Smooth muscle cell of the brain vasculature (primary cell): ENCODE data around the gene IFI6.

Experiments used
- DNase-seq: peaks from one replicate; pipeline ENCODE4 v3.0.0-alpha.2; 2012; ENCODE audit warnings: low read depth, low spot score

The IFI6 gene

DNA sequence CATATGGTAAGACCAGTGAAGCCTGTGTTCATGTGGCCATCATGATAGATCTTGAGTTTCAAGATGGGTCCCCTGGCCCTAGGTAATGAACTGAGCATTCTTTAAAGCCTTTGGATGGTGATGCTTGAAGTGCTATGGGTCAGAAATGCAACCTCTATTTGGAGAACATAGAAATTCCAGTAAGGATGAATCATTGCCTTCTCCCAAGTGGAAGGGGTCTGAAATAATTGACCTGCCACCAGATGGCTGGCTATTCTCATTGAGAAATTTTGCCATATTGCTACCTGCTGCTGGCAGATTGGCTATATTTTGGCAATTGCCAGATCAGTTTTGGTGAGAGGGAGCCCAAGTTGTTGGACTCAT lies 739 bp upstream of the IFI6 start:
- DNase-seq = no peak

DNA sequence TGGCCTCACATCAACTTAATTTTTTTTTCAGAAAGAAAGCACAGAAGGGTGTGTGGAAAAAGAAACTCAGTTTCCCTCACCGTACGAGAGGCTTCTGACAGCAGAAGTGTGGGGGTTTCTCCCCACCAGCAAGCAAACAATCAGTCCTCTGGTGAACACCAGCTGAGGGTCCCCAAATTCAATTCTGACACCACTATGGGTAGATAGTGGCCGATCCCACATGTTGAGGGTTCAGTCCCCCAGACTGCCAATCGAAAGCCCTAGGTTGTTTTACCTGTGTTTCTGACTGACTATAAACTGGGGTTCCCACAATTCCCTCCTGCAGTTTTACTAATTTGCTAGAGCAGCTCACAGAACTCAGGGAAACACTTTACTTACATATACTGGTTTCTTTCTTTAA lies 2.1 kb downstream of the IFI6 start:
- no peak for DNase-seq

DNA sequence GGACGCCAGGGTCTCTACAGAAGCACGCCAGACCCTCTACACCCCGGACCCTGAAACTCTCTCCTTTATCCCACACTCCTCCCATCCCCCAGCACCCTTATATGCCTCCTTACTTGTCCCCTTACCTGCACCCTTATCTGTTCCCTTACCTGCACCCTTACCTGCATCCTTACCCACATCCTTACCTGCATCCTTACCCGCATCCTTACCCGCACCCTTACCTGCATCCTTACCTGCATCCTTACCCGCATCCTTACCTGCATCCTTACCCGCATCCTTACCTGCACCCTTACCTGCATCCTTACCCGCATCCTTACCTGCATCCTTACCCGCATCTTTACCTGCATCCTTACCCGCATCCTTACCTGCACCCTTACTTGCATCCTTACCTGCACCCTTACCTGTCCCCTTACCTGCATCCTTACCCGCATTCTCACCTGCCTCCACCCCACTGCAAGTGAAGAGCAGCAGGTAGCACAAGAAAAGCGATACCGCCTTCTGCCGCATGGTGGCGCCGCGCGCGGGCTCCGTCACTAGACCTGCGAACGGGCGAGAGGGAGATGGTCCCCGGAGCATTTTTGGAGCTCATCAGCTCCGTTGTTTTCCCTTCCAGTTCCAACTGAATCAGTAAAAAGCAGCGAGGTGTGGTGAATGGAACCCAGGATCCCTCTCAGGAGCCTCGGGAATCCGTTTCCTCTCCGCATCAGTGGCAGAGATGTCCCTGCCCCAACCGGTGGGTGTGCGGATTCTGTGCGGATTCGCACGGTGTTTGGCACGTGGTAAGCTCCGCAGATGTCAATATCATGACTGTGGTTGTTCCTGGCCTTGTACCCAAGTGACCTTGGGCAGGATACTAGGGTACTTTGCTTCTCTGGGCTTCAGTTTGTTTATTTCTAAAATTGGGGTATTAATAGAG lies 2.9 kb downstream of the IFI6 start:
- no peak for DNase-seq

DNA sequence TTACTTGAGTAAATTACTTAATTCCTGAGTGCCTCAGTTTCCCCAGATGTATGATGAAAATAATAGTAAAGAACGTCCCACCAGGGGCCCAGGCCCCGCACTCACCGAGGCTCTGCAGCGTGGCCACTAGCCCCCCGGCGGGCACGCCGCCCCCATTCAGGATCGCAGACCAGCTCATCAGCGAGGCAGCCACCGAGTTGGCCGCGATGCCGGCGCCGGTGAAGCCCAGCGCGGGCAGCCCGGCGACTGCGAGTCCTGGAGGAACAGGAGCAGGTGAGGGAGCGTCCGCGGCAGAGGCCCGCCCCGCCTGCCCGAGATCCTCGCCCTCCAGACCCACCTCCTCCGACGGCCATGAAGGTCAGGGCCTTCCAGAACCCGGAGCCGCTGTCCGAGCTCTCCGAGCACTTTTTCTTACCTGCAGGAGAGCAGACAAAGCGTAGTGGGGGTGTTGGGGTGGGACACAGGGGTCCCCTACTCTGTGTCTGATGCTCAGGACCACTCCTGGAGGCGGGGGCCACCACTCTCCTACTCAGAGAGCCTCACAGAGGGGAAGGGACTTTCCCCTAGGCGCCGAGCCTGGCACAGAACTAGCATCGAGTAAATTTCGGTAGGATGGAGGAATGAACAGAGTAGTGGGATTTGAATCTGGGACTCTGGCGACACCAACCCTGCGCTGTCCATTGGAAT lies 3.7 kb downstream of the IFI6 start:
- DNase-seq = no peak

DNA sequence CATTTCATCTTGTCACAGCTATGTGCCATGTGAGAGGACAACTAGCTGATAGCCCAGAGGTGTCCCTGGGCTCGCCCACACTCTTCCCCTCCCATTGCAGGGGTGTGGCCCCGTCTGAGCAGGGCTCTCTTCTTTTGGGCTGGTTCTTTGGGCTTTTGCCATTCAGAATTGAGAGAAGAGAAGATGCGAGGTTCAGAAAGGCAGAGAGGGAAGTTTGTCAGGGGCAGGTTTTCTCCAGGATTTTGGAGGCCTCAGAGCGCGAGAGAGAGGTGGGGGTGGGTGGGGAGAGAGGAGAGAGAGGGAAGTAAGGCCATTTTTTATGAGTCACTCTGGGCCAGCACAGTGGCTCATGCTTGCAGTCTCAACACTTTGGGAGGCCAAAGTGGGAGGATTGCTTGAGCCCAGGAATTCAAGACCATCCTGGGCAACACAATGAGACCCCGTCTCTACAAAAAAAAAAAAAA lies 5.2 kb downstream of the IFI6 start:
- DNase-seq = no peak

DNA sequence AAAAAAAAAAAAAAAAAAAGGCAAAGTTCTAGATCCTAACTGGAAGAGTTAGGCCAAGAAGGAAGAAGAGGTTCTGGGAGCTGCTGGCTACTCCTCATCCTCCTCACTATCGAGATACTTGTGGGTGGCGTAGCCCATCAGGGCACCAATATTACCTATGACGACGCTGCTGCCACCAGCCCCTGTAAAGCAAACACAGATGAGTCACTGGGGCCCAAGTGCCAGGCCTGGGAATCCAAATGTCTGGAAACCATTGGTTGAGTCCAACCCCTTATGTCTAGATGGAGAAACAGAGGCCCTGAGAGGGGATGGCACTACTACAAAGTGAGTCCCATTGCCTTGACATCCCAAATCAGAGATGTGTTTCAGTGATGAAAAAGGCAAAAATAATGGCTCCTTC lies 5.7 kb downstream of the IFI6 start:
- DNase-seq = no peak

DNA sequence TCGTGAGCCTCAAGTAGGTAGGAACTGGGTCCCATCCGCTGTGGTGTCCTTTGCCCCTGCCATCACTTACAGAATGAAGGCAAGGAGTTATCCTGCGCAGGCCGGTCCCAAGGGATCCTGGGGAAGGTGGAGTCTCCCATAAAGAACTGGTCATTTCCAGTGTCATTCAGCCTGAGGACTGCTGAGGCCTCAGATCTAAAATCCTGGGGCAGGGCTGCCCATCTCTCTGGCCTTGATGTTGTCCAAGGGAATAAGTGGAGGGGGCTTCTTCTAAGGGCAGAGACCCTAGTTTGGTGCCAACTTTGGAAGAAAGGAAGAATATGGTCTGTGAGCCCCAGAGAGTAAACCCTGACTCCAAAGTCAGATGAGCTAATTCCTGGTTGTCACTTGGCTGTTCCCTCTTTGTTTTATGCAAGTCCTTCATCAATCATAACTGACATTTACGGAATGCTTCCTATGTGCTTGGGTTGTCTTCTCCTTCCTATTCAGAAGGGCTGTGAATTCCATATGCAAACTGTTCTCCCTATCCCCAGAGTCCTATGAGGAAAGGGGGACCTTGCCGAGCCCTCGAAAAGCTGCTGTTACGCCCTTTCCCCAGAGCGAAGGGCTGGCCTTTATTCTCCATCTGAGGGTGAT lies 6.9 kb downstream of the IFI6 start:
- no peak for DNase-seq

DNA sequence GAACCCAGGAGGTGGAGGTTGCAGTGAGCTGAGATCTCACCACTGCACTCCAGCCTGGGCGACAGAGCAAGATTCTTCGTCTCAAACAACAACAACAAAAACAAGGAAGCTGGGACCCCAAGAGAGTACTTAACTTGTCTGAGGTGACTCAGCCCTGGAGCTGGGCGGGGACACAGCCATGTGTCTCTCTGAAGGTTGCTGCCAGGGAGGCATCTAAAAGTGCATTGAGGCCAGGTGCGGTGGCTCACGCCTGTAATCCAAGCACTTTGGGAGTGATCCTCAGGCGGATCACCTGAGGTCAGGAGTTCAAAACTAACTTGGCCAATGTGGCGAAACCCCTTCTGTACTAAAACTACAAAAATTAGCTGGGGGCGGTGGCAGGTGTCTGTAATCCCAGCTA lies 7.7 kb downstream of the IFI6 start:
- DNase-seq = no peak

DNA sequence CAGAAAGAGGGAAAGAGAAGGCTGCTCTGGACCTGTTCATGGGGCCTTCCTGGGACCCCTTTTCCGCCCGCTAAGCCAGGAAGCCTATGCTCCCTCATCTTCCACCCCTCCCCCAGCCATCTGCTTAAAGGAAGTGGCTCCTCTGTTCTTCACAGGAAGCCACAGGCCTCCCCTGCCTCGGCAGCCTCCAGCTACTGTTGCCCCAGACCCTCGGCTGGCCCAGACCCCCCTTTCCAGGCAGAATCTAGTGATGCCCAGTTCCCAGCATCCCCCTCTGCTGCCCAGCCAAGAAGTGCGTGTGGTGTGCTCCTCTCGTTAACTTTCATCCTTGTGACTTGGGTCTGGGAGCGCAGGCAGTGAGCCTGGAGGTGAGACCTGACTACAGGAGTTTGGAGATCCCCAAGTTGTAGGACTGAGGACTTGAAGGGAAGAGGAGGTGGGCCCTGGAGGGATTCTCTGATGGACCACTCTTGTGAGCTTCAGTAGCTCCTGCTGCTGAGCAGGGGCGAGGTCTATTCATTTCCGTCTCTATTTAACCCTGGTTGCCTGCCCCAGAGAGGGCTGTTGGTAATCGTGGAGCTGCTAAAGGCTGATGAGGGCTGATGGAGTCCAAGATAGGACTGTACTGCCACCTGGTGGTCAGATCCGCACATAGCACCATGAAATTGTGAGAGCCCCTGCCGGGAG lies 9.1 kb downstream of the IFI6 start:
- DNase-seq = no peak

DNA sequence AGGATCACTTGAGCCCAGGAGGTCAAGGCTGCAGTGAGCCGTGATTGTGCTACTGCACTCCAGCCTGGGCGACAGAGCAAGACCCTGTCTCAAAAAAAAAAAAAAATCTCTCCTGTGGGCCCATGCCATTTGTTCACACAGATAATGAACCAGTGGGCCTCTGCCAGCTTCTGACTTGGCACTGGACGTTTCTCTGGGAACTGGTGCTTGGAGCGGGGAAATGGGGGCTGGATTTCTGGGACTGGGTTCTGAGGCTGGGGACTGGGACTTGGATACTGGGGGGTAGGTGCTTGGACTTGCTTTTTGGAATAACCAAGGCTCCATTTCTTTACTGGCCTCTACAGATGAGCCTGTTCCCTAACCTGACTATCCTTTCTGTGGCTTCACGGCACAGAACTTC lies 9.7 kb downstream of the IFI6 start:
- no peak for DNase-seq

DNA sequence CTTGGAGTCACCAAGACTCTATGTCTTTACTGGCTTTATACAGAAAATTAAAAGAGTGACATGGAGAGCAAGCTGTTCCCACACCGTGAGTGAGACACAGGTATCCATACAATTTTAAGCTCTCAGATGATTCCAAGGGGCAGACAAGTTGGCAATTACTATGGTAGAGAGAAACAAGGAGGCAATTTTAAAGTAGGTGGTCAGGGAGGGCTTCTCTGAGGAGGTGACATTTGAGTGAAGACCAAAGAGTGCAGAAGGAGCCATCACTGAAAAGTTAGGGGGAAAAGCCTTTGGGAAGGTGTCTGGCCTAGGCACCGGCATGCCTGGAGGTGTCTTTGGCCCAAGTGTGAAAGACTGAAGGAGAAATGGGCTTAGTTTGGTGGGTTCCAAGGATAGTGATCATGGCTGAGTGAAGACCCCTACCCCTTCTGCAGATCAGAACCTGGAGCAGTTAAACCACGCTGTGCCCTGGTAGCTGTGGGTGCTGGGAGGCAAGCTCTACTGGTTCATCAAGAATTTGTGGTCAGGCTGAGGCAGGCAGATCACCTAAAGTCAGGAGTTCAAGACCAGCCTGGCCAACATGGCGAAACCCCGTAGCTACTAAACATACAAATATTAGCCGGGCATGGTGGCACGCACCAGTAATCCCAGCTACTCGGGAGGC lies 10.4 kb downstream of the IFI6 start:
- DNase-seq = no peak

DNA sequence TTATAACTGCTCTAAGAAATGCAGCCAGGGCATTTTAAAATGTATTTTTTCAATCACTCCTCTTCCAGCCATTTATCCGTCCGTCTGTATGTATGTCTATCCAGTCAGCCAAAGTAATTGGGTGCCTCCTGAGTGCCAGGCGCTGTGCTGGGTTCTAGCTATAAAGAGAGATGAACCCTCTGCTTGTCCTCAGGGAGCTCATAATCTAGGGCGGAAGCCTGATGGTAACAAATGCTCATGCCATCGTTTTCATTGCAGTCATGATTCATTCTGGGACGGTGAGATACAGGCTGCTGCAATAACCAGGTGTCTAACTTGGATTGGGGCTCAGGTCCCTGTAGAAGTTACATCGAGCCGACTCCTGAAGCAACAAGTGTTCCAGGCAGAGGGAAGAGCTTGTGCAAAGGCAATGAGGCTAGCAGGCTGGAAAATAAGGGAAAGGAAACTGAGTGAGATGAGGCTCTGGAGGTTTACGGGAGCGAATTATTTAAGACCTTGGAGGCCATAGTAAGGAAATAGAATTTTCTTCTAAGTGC lies 11.6 kb downstream of the IFI6 start:
- no peak for DNase-seq

DNA sequence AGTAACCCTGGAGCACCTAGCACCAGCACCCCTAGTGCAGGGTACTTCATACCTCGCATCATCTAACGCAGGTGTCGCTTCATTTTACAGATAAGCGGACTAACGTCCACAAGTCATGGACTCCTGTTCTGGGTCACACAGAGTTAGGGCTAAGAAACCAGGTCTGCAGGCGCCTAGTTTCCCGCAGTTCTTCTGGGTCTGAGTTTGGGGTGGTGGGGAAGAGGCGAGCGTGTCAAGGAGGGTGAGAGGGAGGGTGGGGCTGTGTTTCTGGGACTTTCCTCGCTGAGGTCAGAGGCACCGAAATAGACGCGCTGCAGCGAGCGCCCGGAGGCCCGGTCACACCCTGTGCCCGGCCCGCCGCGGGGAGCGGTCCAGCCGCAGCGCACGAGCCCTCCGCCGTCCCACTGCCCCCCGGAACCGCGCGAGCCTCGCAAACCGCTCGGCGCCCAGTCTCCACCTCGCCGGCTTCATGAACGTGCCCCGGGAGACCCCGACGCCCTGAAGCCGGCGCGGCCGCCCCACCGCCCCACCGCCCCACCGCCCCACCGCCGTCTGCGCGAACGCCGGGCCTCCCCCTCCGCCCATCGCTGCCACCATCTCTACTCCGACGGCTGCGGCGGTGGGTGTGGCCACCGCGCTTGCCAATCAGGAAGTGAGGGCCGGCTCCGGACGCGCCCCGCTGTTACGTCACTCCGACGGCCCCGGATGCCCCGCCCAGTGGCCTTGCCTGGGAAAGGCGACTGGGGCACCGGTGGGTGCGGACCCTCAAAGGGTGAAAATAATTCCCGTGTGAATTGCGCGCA lies 12.3 kb downstream of the IFI6 start:
- DNase-seq = no peak

DNA sequence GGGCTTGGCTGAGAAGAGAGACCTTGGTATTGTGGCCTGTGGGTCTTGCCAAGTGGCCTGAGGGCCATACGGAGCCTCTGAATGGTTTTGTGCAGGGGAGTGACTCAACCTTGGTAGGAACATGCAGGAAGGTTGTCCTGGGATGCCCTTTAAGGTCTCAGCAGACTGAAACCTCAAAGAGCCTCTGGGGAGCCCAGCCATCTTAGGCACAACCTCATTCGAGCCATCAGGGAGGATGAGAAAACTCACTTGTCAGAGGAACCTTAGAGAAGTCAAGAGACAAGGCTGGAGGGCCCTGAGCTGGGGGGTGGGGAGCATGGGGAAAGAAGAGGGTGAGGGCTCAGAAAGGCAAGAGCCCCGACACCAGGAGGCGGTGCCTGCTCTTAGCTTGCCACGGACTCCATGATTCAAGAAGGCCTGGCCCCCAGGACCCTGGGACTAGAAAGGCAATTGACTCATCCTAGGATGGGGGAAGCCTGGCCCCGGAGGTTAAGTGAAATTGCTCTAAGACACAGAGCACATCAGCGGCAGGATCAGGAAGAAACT lies 13.0 kb downstream of the IFI6 start:
- DNase-seq = no peak

DNA sequence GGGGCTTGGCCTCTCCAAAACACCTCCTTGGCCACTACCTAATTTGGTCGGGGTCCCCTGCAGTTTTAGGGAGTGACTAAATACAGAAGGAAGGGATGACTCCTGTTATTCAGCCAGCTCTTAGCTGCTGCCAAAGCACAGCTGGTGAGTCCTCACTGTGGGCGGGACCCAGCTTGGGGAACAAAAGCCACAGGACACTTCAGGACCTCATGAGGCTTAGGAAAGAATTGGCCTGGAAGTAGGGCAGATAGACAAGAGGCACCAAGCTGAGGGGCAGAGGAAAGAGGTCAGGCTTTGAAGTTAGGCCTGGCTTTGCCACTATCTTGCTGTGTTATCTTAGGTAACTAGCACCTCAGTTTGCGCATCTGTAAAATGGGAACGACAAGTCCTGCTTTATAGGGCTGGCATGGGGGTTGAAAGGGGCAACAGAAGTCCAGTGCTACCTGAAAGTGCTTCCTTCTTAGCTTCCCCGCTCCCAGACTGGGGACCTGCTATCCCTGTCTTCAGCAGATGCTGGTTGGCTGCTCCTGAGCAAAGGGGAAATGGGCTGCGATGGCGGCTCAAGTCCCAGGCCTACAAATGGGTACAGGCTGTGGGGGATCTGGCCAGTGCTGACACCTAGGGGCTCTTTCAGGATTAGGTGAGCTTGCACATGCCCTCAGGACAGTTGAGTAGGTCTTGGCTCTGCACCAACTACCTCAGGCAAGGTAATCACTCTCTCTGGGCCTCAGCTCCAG lies 15.7 kb downstream of the IFI6 start:
- DNase-seq = no peak

DNA sequence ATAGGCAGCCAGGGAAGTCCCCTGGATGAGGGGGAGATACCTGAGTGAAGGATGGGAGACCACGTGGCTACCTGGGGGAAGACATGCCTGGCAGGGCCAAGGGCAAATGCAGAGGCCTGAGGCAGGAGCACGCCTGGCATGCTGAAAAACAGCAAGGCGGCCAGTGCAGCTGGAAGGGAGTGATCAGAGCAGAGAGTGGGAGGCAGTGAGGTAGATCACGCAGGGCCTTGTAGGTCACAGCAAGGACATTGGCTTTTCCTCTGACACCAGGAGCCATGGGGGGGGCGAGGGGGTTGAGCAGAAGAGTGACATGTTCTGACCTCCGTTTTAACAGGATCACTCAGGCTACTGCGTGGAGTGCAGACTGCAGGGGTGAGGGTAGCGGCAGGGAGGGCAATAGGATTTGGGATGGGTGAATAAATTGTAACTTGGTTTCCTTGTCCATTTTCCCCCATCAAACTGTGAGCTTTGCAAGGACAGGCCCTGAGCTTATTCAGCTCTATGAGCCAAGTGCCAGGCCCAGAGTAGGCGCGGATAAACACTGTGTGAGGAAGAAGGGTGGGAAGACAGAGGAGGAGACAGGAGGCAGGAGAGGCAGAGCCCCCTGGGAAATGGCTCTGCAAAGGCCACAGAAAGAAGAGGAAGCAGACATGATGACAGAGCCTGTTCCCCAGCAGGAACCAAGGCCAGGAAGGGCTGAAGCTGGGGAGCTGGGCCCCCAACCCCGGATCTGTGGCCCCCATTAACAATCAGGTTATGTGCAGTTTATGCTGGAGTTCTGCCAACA lies 16.6 kb downstream of the IFI6 start:
- DNase-seq = no peak

DNA sequence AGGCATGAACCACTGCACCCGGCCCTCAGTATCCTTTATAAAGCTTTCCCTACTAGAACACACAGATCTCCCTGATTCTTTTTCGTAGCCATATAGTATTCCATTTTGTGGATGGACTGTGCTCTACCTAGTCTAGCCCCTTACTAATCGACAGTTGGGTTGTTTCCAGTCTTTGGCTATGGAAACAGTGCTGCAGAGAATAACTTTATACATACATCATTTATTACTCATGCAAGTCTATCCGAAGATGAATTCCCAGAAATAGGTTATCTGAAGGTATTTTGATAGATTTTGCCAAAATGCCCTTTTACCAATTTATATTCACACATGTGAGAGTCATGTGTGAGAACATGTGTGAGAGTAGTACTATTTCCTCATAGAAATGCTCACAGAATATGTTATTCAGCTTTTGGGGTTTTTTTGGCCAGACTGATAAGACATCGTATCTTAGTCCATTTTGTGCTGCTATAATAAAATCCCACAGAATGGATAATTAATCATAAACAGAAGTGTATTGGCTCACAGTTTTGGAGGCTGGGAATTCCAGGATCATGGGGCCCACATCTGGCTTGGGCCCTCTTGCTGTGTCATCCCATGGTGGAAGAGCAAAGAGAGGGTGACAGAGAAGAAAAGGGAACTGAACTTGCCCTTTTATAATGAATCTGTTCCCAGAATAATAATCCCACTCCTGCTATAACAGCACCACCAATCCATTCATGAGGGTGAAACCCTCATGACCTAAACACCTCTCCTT lies 19.7 kb downstream of the IFI6 start:
- no peak for DNase-seq
